Stimulated activated CD8-positive, alpha-beta memory T cell treated with anti-CD3 and anti-CD28 coated beads, Interleukin-12 subunit alpha, Interleukin-12 subunit beta, amount 100 ng/mL, for 24 hours (primary cell): ENCODE results near the gene ZNF587B.
"Not testable (repeated sequence)": the region's sequence is repeated elsewhere in the genome, so short reads cannot be mapped to it uniquely, and the experiment has no call there.

Experiments used
- DNase-seq: peaks from one replicate; pipeline ENCODE4 v3.0.0-alpha.2; 2020; ENCODE audit errors: extremely low read depth

Gene ZNF587B

DNA sequence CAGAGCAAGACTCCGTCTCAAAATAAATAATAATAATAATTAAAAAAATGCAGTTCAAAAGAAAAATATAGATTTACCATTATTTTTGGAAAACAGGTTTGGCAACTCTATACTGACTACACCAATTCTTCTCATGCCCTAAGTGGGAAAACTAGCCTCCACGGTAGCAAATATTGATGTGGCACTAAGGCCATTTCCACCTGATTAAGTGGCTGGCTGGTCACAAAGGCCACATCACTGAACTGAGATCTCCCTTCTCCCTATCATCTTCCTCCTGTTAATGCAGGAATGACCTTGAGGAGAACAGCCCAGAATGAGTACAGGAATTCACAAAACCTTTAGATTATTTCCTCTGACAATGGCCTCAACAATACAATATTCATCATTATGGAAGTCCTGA lies 40.1 kb downstream of the ZNF587B start:
- no peak for DNase-seq

DNA sequence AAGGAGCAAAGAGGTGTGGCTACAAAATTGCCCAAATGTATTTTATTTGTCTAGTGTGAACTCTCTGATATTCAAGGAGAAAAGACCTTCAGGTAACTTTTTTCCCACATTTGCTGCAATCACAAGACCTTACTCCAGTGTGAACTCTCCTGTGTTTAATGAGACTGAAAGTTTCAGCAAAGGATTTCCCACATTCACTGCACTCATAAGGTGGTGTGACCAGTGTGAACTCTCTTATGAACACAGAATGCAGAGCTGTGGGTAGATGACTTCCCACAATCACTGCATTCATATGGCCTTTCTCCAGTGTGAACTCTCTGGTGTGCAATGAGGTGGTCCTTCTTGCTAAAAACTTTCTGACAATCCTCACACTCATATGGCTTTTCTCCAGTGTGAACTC lies 42.4 kb downstream of the ZNF587B start:
- no peak for DNase-seq

DNA sequence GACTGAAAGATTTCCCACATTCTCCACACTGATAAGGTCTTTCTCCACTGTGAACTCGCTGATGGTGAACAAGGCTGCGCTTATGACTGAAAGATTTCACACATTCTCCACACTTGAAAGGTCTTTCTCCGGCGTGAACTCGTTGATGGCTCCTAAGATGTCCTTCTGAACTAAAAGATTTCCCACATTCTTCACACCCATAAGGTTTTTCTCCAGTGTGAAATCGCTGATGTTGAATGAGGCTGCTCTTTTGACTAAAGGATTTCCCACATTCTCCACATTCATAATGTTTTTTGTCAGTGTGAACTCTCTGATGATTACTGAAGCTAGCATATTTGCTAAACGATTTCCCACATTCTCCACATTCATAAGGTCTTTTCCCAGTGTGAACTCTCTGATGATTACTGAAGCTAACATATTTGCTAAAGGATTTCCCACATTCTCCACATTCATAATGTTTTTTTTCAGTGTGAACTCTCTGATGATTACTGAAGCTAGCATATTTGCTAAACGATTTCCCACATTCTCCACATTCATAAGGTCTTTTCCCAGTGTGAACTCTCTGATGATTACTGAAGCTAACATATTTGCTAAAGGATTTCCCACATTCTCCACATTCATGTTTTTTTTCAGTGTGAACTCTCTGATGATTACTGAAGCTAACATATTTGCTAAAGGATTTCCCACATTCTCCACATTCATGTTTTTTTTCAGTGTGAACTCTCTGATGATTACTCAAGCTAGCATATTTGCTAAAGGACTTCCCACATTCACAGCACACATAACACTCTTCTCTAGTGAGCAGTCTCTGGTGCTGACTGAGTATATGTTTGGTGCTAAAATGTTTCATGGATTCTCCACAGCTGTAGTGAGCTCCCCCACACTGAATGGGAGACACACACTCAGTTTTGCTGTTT lies 44.0 kb downstream of the ZNF587B start:
- DNase-seq, result not testable (repeated sequence)

DNA sequence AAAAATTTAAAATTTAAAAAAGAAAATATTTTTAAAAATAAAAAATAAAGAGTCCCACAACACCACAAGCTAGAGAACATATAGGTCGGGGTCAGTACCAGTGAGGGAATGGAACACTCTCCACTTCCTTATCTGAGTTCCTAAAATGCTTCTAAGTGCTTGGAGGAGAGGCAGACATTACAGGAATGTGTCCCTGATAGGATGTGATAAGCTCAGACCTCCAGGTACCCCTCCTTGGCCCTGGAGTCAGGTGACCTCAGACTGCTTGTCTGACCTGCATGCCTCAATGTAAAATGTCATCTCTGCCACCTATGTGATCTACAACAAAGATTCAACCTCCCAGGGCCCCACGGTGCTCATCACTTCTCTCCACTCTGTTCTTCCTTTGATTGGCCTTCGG lies 55.9 kb downstream of the ZNF587B start:
- no peak for DNase-seq

DNA sequence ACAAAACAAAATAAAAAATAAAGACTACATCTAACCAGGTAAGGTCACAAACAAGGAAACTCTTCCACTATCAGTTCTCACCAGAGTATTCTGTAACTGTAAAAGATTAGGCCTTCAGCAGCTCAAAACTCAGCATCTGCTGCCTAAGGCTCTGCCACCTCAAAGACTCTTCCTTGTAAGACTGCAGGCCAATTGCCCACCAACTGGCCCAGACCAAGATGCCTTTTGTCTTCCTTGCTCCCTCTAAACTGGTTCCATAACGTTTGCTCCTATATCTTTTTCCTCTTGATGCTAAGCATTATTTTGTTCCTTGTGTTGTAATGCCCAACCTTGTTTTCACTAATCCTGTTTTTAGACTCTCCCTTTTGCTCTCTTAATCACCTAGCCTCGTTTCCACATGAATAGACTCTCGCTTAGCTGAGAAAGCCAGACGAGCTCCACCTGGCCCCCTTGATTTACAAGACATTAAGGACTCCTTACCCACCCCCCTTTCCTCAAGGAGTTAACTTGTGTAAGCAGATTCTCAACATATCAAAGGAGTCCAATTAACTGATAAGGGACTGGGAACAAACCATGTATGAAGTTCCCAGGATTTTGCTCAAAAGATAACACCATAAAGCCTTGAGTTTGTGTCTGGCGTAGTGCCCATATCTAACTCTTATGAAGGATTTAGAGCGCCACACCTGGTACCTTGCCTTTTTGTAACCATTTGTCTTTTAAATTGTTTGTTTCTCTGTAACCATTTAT lies 57.3 kb downstream of the ZNF587B start:
- DNase-seq, result no peak

DNA sequence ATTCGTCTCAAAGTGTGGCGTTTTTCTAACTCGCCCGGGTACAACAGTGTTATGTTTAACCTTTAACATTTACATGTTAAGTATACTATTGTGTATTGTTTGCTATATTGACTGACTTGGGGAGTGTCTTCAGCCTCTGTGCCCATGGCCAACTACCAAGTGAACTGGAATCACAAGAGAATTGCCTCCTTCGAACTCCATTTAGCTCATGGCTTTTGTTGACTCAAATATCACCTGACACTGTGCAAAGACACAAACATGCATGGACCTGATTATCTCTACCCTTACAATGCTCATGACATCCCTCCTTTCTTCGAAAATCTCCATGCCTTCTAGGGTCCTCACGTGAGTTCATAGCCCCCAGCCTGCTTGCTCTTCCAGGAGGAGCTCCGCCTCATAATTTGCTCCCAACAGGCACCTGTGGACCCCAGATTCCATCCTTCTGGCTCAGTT lies 58.0 kb downstream of the ZNF587B start:
- no peak for DNase-seq

DNA sequence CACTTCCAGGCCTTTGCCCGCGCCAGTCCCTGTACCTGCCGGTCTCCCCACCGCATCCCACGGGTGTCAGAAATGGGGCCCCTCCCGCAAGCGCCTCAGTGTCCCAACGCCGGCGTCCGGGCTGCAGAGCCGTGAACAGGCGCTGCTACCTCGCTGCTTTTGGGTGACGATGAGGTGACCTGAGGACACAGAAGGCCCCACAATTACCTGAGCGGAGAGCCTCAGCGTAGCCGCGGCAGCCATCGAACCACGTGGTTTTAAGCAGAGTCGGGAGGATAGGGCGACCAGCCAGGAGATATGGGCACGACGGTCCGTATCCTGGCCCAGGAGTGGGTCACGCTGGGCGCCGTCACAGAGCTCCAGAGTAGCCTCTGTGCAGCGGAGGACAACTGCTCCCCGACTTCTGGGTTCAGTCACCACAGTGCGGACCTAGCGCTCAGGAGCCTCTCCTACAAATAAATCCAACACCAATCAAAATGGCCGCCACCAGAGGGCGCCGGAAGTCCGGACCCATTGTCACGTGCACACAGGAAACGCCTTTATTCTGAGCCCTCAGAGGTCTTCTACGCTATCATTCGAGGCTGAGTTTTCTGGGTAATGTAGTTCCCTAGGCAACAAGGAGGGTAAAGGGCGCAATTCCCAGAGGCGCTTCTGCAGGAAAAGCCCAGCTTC lies 58.6 kb downstream of the ZNF587B start, which contains the start of gene ZNF814:
Gene ZNF814, minus strand, starts transcription at position 478 of the 672 bp plus-strand sequence. Its CDS starts 235 bp downstream, at position 243.
- DNase-seq, result peak; percentile 59

DNA sequence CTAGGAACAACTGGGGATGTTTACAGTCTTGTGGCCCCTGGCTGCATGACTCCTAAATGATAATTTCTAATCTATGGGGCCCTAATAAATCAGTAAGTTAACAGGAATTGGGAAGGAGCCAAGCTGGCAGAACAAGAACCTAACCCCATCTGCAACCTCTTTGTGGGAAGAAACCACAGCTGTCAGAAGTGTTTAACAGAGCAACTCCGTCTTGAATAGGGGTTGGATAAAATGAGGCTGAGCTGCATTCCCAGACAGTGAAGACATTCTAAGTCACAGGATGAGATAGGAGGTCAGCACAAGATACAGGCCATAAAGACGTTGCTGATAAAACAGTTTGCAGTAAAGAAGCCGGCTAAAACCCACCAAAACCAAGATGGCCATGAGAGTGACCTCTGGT lies 60.6 kb downstream of the ZNF587B start:
- DNase-seq, result not testable (repeated sequence)
